Upper lobe of left lung (tissue), 4 donors: Measurements from ENCODE around the gene IGIP.

Source experiments
- POLR2AphosphoS5 ChIP-seq, 2 donors: sonication (generic); formaldehyde crosslinking; IDR thresholded peaks; one replicate each; pipeline ENCODE4 v1.5.1; 2017; ENCODE audit warnings: antibody characterized with exemption in 2 of 2
- TF ChIP-seq, protein P1 (sequence below), 6 experiments: fragments of 450-650 bp in 4 of 6; fragments of 200-600 bp in 2 of 6; sonication (generic) in 2 of 6; IDR thresholded peaks; one replicate each; pipeline ENCODE4 v1.5.1; 2016 to 2019; ENCODE audit warnings: antibody characterized with exemption in 6 of 6

DNA sequence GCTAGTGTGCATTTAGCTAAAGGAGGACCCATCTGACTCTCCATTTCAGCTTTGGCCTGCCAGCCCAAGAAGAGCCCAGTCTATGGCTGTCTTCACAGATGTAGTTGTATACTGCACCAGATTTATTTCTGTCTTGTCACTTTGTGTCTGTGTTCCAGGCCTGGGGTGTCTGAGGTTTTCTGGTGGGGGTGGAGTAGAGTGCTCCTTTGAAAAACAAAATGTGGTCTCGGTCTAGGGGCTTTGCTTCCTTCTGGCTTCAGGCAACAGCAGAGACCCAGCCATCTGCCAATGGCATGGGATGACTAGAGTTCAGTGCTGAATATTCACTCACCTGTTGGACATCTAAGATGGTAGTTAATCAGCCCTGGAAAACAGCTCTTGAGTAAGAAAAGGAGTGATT, 10.9 kb downstream of the IGIP start:
- TF ChIP-seq, protein P1, sequence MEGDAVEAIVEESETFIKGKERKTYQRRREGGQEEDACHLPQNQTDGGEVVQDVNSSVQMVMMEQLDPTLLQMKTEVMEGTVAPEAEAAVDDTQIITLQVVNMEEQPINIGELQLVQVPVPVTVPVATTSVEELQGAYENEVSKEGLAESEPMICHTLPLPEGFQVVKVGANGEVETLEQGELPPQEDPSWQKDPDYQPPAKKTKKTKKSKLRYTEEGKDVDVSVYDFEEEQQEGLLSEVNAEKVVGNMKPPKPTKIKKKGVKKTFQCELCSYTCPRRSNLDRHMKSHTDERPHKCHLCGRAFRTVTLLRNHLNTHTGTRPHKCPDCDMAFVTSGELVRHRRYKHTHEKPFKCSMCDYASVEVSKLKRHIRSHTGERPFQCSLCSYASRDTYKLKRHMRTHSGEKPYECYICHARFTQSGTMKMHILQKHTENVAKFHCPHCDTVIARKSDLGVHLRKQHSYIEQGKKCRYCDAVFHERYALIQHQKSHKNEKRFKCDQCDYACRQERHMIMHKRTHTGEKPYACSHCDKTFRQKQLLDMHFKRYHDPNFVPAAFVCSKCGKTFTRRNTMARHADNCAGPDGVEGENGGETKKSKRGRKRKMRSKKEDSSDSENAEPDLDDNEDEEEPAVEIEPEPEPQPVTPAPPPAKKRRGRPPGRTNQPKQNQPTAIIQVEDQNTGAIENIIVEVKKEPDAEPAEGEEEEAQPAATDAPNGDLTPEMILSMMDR (IDR thresholded peaks at IDR 0.05): no peak
- no peak for TF ChIP-seq POLR2AphosphoS5 (IDR thresholded peaks at IDR 0.05)
